Activated CD8-positive, alpha-beta memory T cell treated with anti-CD3 and anti-CD28 coated beads for 24 hours (primary cell): ENCODE data around the gene TAF11L8.
"Not testable (repeated sequence)": the region's sequence is repeated elsewhere in the genome, so short reads cannot be mapped to it uniquely, and the experiment has no call there.

Source experiments
- DNase-seq: peaks from one replicate; pipeline ENCODE4 v3.0.0-alpha.2; 2020

The TAF11L8 gene

GRCh38 chr5:17590860-17591259 lies at the start of gene TAF11L8:
Gene TAF11L8 (minus strand): TSS chr5:17590960.
- DNase-seq = not testable (repeated sequence)

DNA sequence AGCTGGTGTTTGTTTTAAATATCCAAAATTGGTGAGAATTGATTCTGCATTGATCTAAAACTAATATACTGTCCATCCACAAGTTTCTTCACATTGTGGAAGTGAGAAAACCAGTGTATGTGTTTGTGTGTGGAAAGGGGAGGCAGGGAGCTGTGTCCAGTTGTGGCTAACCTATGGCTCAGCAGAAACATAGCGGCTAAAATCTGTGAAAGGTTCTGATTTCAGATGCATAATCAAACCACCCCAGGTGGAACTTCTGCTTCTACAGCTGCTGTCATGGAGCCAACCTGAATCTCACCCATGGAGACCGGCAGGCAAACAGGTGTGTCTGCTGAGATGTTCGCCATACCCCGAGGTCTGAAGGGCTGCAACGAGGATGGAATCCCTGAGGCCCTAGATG lies 43.4 kb upstream of the TAF11L8 start, which contains the start of gene TAF11L14:
TAF11L14 (plus strand) TSS at position 301 of the 400 bp plus-strand sequence.
- no peak for DNase-seq

GRCh38 chr5:17631788-17632187 lies 41.0 kb upstream of the TAF11L8 start, which contains the start of gene TAF11L13:
Gene TAF11L13 (plus strand): TSS chr5:17632088.
- DNase-seq = not testable (repeated sequence)

DNA sequence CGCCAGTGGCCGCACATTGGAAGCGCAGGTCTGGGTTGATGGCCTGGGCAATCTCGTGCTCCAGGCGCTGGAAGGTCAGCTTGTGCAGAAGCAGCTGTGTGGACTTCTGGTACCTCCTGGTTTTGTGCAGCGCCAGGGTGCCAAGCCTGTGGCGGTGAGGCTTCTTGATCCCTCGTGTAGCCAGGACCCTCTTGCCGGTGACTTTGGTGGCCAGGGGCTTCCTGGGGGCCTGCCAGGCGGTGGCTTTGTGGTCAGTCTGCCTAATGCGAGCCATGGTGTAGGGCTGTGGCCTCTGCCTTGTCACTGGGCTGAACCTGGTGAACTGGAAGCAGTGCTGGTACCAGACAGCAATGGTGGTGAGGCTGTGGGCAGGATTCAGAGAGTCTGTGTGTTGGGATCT lies 34.9 kb upstream of the TAF11L8 start:
- DNase-seq = no peak

DNA sequence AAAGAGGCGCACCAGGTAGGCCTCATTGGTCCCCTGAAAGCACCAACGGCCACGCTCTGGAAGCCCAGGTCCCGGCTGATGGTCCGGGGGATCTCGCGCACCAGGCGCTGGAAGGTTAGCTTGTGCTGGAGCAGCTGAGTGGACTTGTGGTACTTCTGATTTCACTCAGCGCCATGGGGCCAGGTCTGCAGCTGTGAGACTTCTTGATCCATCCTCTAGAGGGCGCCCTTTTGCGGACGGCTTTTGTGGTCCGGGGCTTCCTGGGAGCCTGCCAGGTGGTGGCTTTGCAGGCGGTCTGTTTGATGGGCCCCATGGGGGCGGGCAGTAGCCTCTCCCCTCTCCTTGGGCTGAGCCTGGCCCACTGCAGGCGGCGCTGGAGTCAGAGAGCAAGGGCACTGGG lies 29.9 kb upstream of the TAF11L8 start:
- no peak for DNase-seq

DNA sequence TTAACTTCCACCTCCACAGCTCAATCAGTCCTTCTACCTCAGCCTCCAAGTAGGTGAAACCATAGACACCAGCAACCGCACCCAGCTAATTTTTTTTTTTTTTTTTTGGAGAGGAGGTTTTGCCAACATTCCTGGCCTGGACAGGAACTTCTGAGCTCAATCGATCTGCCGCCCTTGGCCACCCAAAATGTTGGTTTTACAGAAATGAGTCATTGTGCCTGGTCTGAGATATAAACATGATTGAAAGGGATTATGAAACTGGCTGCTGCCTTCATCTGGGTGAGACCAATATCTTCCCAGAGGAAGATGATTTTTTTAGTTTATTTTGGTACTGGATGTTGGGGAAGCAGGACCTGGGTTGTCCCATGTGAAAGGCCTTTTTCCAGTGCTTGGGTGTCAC lies 28.6 kb upstream of the TAF11L8 start:
- DNase-seq = no peak

DNA sequence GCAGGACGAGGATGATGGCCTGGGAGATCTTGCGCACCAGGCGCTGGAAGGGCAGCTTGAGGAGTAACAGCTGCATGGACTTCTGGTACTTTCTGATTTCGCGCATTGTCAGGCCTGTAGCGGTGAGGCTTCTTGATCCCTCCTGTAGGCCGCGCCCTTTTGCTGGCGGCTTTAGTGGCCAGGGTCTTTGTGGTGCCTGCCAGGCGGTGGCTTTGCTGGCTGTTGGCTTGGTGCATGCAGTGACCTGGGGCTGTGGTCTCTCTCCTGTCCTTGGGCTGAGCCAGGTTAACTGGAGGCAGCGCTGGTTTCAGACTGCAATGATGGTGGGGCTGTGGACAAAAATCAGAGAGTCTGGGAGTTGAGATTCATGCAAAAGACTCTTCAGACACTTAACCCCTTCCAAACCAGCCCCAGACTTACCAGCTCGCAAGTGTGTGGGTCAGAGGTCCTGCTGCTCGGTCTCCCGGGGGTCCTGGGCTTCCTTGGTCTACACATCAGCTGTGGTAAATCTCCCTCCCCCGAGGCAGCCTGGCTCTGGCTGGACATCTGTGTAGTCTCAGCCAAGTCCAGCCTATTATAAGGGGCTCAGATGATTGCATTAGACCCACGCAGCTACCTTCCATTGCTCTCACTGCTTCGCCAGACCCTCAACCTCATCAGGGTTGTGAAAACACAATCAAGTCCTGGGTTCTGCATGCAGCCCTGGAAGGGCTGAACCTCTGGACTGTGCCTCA lies 24.3 kb upstream of the TAF11L8 start:
- DNase-seq = no peak

DNA sequence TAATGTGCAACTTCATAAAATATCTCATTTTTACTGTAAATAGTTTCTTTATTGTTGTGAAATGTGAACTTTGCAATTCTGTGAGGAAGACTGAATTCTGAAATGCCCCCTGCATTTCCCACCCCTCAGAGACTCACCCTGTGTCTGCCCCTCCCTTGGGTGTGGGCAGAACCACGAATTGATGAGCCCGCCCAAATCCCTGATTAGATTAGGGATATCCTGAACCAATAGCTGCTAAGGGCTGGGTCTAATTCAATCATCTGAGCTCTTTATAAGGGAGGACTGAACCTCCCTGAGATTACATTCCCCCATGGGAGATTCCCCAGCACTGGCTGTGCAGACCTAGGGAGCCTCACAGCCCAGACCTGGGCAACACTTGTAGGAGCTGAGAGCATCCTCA lies 19.3 kb upstream of the TAF11L8 start, which contains the start of gene TAF11L12:
TAF11L12 (plus strand) TSS at position 301 of the 400 bp plus-strand sequence.
- not testable (repeated sequence) for DNase-seq

- DNase-seq = not testable (repeated sequence)
Measured at GRCh38 chr5:17607461-17607860, 16.7 kb upstream of the TAF11L8 start.

DNA sequence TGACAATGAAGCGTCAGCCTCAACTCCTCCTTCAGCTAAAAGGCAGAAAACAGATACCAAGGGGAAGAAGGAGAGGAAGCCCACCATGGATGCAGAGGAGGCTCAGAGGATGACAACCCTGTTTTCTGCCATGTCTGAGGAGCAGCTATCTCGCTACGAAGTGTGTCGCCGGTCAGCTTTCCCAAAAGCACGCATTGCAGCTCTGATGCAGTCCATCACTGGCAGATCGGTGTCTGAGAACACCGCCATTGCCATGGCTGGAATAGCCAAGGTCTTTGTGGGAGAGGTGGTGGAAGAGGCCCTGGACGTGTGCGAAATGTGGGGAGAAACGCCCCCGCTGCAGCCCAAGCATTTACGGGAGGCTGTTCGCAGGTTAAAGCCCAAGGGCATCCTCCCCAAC lies 14.2 kb upstream of the TAF11L8 start:
- DNase-seq = no peak

GRCh38 chr5:17603880-17604279 lies 13.1 kb upstream of the TAF11L8 start, which contains the start of gene TAF11L11:
Gene TAF11L11 (plus strand): TSS chr5:17604183.
- not testable (repeated sequence) for DNase-seq

GRCh38 chr5:17597728-17598127 lies 7.0 kb upstream of the TAF11L8 start, which contains the start of gene TAF11L10:
Gene TAF11L10 (minus strand): TSS chr5:17597828.
- not testable (repeated sequence) for DNase-seq

DNA sequence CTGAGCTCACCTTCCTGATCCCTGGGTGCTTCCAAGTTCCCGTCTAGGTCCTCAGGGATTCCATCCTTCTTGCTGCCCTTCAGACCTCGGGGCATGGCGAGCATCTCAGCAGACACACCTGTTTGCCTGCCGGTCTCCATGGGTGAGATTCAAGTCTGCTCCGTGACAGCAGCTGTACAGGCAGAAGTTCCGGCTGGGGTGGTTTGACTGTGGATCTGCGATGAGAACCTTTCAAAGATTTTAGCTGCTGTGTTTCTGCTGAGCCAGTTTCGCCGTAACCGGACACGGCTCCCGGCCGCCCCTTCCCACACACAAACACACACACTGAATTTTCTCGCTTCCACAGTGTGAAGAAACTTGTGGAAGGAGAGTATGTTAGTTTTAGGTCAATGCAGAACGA lies 3.5 kb upstream of the TAF11L8 start, which contains the start of gene TAF11L9:
TAF11L9 (minus strand) TSS at position 140 of the 400 bp plus-strand sequence.
- DNase-seq = not testable (repeated sequence)

- DNase-seq = not testable (repeated sequence)
Measured at GRCh38 chr5:17585658-17586057, 5.1 kb downstream of the TAF11L8 start, which contains the start of gene TAF11L7. Gene TAF11L7 (minus strand): TSS chr5:17585758.
